ENCODE measurements around the gene MME.
"Not testable (repeated sequence)": the region's sequence is repeated elsewhere in the genome, so short reads cannot be mapped to it uniquely, and the experiment has no call there.

The MME gene

DNA sequence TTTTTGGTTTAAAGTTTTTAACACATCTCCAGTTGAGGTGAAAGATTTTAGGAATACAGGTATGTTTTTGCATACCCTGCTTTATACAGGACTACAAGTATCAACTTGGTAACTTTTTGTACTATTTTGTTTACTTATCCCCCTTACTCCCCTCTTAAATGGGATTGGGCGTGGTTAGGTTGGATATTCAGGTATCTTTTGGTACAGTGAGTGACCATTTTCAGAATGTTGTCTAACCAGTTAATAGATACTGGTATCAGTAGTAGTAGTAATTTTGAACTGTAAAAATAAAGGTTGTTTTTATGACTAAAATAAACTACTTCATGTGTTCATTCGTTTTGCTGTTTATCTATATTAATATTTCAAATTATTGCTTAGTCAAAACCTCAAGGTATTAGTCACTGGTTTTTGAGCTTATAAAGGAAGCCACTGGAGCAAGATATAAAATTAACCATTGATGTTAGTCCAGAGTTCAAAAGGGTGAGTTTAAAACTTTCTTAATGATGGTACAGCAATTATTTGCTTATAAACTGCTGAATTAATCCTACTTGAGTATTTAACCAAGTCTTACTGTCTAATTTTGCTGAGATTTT lies 3.3 kb downstream of the MME start:
- intact Hi-C loops (cut with DNase I) = no loop called here

DNA sequence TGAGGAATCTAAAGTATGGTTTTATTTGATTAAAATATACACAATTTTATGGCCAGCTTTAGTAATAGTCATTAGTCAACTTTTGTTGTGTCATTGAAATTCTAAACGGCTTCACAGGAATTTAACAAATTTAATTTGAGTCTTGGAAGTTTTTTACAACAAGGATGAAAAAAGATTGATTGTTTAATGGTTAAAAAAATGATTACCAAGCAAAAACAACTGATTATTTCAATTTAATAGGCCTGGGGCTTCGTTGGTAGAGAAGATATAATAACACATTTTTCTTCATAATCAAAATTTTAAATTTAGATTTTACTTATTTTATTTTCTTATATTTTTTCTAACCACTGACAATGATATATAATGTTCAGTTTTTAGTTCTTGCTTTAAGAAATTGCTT lies 4.4 kb downstream of the MME start:
- DNase-seq = no peak
- intact Hi-C loops (cut with DNase I) = no loop called here

More for the DNA sequence above, 3.3 kb downstream of the MME start:
- no peak for DNase-seq

DNA sequence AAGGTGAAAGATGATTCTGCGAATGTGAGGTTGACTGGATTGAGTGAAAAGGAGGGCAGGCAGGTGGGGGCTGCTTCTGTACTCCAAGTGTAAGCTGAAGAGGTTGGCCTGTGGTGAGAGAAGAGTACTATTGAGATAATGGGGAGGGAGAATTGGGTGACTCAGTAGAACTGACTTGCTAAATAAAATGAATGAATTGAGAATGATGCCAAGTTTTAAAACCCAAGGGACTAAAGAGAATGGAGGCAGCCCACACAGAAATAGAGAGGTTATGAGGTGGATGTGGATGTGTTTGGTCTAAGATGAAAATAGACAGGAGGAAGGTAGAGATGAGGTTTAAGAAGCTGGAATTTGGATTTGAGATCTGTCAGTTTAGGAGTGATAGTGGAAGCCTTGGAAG lies 5.9 kb downstream of the MME start:
- intact Hi-C loops (cut with DNase I) = no loop called here
- no peak for DNase-seq

DNA sequence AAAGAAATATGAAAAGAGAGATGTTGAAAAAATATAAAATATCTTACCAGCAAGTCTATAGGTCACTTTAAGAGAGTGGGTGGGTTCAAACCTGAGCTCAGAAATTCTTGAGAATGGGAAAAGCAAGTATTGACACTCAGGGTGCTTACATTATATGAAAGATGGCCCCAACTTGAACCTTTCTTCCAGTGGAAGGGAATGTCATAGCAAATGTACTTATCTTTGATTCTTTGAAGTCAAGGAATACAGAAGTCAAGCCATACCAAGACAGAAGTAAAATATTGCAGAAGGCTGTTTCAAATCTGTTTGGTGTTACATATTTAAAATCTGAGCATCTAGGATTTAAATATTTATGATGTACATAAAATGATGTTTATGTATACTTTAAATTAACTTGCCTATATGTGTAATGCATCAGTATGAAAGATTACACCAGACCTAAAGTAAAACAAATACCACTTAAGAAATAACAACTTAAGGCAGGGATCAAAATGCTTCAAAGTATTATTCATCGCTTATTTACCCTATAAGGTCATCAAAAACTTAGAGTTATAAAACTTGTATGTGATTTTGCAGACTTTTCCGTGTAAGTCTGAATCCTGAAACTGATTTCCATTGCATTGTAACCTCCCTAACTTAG lies 8.7 kb downstream of the MME start:
- DNase-seq = no peak
- intact Hi-C loops (cut with DNase I) = no loop called here

DNA sequence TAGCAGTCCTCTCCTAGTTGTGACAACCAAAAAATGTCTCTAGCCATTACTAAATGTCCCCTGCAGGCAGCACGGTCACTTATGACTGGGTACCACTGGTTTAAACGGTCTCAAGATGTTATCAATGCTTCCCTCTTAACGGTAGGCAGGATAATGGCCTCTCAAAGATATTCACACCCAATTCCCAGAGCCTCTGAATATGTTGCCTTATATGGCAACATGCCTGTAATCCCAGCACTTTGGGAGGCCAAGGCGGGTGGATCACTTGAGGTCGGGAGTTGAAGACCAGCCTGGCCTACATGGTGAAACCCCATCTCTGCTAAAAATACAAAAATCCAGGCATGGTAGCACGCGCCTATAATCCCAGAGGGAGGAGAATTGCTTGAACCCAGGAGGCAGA lies 9.4 kb downstream of the MME start:
- intact Hi-C loops (cut with DNase I) = no loop called here
- DNase-seq = no peak

DNA sequence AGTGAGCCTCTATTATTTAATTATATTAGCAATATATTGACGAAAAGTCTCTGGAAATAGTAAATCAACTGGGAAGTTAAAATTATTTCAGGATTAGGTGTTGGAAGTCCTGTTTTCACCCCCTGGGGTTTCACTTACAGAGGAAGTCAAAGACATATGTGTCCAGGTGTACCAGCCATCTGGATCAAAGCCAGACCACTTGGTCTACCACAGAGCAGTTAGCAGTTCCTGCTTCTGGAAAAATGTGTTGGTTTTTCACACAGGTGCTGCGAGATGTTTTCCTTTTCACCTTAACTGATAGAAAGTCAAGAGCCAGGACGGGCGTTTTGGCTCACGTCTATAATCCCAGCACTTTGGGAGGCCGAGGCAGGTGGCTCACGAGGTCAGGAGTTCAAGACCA lies 13.1 kb downstream of the MME start:
- intact Hi-C loops (cut with DNase I) = no loop called here
- DNase-seq = no peak

DNA sequence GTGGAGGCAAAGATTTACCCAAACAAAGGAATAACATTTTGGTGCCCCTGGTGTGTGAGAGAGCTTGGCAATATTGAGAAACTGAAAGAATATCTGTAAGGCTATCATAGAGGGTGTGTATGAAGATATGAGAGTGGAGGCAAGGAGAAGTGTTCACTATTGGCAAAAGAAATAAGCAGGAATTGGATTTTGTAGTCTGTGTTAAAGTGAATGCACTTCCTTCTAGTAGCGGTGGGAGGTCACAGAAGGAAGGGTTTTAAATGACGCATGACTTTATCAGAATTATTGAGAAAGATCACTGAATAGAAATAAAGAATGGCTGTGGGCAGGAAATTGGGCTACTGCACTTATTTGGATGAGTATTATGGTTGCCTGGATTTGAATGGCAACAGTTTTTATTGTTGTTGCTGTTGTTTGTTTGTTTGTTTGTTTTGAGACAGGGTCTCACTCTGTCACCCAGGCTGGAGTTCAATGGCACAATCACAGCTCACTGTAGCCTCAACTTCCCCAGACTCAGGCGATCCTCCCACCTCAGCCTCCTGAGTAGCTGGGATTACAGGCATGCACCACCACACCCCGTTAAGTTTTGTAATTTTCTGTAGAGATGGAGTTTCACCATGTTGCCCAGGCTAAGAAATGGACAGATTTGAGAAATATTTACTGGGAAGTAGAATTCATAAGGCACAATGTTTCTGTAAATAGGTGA lies 16.3 kb downstream of the MME start:
- no peak for DNase-seq
- intact Hi-C loops (cut with DNase I) = no loop called here

DNA sequence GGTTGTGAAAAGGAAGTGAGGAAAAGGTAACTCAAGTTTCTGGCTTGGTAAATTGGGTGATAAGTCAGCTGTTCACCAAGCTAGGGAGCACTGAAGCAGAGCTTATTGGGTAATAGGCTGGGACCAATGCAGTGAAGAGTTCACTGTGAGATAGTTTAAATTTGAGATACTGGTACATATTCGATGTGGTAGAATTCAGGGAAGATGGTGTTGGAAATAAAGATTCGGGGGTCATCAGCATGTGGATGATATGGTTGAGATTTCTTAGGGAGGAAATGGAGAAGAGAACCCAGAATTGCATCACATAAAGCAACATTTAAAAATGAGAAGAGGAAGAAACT lies 16.9 kb downstream of the MME start:
- DNase-seq = no peak
- intact Hi-C loops (cut with DNase I) = no loop called here

DNA sequence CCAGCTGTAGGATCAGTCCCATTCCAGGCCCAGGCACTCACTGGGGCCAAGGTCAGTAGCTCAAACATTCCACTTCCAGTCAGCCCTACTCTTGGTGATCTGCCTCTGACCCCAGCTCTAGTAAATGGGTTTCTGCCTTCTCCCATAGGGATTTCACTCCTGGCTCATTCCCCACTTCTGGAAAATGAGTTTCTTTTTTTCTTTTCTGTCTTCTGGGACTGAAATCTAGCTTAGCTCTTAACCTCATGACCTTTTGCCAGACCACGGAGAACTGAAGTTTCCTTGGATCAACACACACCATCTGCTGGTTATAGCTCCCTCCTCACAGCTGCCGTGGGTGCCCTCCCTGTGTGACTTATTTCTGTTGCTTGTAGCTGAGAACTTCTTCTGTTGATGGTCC lies 21.3 kb downstream of the MME start:
- no peak for DNase-seq
- intact Hi-C loops (cut with DNase I) = no loop called here

DNA sequence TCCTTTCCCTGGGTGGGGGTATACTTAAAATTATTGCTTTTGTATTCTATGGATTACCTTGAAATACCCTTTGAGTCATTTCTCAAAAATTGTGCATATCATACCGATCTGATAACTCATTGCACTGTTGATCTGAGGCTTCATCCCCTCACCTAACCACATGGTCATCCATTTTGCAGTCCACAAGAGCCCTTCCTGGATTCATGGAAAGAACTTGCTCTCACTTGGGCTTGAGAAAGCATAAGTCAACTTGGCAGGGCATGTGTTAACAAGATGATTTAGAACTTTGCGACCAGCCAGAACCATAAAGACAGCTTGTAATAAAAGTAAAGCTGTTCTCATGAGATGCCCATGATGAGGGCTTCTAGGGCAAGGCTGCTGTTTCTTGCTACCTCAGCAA lies 22.2 kb downstream of the MME start:
- intact Hi-C loops (cut with DNase I) = no loop called here
- no peak for DNase-seq

DNA sequence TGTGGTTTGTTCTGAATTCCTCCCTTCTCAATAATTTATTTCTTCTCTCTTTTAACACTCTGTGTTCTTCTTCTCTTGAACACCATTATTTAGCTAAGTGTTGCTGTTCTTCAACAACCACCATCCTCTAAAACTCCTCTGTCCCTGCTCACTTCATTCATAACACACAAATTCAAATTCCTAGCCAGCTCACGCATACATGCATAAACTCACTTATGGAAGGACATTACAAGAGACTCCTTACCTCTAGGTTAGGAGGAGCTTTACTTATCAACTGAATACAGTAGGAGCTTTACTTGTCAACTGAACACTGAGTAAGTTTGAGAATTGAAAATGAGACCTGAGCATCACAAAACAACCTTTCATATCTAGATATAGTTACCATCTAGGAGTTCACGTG lies 23.6 kb downstream of the MME start:
- DNase-seq = no peak
- intact Hi-C loops (cut with DNase I) = no loop called here

DNA sequence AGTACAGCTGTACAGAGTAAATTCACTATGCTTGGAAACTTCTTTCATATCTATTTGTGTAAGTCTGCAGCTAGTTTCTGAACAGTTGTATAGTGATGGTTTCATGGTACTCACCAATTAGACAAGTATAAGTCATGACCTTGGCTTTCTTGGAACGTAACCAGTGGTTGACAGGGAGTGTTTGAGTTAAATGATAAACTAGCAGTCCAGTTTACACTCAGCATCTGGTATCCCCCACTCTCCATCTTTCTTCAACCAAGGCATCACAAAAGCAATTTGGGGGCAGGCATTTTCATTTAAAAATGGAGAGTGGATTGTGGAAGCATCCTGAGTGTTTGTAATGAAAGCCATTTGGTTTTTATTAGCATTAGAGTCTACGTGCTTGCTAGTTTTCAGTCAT lies 26.0 kb downstream of the MME start:
- intact Hi-C loops (cut with DNase I) = no loop called here
- DNase-seq = no peak

DNA sequence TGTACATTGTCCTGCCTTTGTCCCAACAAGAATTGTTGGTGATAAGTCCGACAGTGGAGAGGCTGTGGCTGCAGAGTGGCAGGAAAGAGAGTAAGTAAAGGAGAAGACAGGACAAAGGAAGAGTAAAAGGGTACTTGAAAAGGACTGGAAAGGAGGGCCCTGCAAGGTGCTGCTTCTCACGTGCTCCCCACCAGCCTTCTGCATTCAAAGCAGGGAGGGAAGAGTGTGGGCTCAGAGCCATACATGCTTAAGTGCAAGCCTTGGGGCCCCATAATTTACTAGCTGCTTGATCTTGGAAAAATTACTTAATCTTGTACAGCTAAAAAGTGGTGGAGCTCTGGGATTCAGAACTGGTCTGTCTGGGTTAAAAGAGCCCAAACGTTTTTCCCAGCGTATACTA lies 29.9 kb downstream of the MME start:
- DNase-seq = no peak
- intact Hi-C loops (cut with DNase I) = no loop called here

DNA sequence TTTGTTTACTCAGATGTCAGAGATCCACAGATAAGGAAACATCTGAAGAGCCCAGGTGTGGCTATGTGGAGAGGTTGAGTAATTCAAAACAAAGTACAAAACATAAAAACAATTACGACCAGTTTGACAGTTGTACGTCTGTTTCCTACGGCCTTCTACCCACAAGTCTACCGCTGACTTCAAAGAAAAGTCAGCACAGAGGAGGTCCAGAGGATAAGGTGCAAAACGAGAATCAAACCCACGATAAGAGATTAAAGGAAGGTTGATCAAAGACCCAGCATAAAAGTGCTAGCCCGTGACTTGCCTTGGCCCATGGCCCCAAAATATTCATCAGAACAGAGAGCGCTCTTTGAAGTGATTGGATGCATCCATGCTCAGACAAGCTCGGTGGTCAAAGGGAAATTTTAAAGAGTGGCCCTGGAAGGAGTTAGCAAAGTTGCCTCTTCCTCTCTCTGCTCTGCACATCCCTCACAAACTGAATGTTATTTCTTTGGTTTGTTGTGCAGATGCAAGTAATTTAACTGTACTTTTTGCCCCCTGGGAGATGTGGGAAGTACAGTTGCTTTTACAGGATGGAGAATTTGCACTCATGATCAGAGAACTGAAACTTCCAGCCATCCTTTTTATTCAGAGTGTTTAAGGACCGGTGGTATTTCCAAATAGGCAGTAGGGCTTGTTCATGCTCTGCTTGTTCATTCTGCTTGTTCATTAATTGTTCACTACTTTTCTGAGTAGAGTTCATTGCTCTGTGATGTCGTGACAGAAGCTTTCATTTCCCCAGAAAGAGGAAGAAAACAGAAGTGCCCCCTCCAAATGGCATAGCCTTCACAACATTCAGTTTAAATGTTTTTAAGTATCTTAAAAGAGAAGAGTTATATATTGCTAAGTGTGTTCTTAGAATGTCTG lies 31.1 kb downstream of the MME start:
- DNase-seq = no peak
- intact Hi-C loops (cut with DNase I) = no loop called here

DNA sequence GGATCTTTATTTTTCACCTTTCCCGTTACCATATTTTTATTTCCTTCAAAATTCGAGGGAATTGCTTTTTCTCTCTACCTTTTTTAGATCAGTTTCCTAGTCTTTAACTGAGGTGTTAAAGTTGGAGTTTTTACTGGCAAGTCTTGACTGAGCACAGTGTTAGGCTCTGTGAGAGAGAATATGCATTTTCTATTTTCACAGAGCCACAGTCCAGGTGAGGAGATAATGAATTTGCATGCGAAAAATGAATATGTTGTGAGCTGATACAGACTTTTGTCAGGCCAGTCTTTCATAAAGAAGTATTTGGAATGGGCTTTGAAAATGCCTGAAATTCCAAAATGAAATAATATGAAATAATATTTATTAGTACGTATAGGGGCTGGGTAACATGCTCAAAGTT lies 31.9 kb downstream of the MME start:
- intact Hi-C loops (cut with DNase I) = no loop called here
- DNase-seq = no peak

DNA sequence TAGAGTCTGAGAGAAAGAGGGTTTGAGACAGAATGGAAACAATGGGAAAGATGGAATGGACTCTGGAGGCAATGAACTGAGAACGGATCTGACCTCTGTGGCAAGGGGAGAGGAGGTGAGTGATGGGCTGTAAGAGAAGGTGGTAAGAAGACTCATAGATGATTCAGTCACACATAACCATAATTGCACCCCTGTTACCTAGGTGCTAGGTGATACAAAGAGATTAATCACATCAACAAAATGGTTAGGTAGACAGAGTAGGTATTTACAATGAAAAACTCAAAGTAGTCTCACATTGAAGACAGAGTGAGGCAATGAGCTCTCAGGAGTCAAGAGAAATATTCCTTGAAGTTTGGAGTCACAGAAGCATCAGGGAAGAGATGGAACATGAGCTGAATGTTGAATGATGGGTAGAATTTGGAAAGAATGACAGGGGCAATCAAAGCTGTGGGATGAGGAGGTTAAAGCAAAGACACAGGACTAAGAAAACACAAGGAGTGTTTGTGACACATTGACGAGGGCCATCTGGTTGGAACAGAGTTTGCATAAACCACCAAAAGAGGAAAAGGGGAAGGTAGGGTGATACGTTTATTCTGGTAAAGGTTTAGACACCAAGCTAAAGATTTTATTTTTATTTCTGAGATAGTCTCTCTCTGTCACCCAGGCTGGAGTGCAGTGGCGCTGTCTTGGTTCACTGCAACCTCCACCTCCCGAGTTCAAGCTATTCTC lies 32.7 kb downstream of the MME start:
- intact Hi-C loops (cut with DNase I) = no loop called here
- no peak for DNase-seq

DNA sequence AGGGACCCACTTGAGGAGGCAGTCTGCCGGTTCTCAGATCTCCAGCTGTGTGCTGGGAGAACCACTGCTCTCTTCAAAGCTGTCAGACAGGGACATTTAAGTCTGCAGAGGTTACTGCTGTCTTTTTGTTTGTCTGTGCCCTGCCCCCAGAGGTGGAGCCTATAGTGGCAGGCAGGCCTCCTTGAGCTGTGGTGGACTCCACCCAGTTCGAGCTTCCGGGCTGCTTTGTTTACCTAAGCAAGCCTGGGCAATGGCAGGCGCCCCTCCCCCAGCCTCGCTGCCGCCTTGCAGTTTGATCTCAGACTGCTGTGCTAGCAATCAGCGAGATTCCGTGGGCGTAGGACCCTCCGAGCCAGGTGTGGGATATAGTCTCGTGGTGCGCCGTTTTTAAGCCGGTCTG lies 44.6 kb downstream of the MME start:
- DNase-seq; intact Hi-C loops (cut with DNase I): not testable (repeated sequence)

DNA sequence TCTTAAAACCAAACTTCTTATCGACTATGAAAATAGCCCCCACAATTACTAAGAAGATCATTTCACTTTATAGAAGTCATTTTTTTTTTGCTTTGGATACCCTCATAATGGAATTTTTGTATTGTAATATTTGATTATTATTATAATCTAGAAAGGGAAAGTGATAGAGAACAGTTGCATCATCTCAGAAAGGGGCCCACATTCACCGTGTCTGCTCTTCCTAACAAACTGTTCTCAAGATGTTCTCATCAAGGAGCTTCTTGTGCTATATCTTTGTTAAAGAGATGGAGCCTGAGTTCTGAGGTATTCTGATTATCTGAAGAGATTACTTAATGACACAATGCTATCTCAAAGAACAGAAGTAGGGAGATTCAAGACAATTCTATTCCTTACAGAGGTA lies 49.3 kb downstream of the MME start:
- DNase-seq = no peak
- intact Hi-C loops (cut with DNase I) = no loop called here

DNA sequence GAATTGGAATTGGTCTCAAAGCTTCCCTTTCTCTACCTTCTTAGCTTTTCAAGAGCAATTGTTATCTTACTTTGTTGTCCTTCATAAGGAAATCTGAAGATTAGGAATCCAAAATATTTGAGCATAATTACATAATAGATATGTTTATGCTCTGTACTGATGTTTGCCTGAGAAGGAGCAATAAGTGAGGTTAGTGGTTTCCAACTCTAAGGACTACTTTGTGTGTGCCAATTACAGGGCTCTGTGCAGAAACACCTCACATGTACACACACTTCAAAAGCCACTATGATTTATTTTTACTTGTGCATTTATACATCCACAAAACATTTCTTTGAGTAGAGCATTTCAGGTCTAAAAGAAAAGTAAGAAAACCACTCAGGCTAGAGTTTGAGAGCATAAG lies 49.9 kb downstream of the MME start:
- no peak for DNase-seq
- intact Hi-C loops (cut with DNase I) = no loop called here

DNA sequence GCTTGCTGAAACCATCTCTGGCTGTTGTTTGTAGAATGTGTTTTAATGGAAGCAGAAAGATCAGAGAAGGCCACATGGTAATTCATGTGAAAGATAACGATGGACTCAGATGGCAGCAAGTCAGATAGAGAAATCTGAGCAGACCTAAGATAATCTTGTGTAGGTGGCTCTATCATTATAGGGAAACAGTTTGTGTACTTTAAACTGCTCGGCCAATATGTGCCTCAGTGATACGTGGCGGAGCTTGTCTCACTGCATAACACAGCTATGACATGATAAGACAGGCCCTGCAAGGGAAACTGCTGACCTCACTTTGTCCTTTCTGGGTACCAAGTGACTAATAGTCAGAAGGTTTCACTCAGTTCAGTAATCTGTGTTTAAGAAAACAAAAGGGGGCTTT lies 51.0 kb downstream of the MME start:
- intact Hi-C loops (cut with DNase I) = no loop called here
- no peak for DNase-seq

DNA sequence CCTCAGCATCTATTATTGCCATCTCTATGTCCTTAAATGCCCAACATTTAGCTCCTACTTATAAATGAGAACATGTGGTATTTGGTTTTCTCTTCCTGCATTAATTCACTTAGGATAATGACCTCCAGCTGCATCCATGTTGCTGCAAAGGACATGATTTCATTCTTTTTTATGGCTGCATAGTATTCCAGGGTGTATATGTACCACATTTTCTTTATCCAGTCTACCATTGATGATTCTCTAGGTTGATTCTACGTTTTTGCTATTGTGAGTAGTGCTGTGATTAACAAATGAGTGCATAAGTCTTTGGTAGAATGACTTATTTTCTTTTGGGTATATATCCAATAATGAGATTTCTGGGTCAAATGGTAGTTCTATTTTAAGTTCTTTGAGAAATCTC lies 54.2 kb downstream of the MME start:
- intact Hi-C loops (cut with DNase I); DNase-seq: not testable (repeated sequence)

Data from posterior cingulate gyrus (tissue), 11 donors.